ELR (cell line): Measurements from ENCODE around the gene SPDYE1.
"Not testable (repeated sequence)": the region's sequence is repeated elsewhere in the genome, so short reads cannot be mapped to it uniquely, and the experiment has no call there.

ENCODE experiments used
- DNase-seq: peaks from one replicate; pipeline ENCODE4 v3.0.0-alpha.2; 2015; ENCODE audit warnings: low read depth

Gene SPDYE1

GRCh38 chr7:43992896-43993295 lies 4.8 kb upstream of the SPDYE1 start:
- peak; percentile 91 for DNase-seq

- not testable (repeated sequence) for DNase-seq
Measured at GRCh38 chr7:43994681-43995080, 3.0 kb upstream of the SPDYE1 start.

GRCh38 chr7:44012081-44012480 lies 14.4 kb downstream of the SPDYE1 start:
- not testable (repeated sequence) for DNase-seq

- DNase-seq, result not testable (repeated sequence)
Measured at GRCh38 chr7:44015090-44015489, 17.4 kb downstream of the SPDYE1 start.

DNA sequence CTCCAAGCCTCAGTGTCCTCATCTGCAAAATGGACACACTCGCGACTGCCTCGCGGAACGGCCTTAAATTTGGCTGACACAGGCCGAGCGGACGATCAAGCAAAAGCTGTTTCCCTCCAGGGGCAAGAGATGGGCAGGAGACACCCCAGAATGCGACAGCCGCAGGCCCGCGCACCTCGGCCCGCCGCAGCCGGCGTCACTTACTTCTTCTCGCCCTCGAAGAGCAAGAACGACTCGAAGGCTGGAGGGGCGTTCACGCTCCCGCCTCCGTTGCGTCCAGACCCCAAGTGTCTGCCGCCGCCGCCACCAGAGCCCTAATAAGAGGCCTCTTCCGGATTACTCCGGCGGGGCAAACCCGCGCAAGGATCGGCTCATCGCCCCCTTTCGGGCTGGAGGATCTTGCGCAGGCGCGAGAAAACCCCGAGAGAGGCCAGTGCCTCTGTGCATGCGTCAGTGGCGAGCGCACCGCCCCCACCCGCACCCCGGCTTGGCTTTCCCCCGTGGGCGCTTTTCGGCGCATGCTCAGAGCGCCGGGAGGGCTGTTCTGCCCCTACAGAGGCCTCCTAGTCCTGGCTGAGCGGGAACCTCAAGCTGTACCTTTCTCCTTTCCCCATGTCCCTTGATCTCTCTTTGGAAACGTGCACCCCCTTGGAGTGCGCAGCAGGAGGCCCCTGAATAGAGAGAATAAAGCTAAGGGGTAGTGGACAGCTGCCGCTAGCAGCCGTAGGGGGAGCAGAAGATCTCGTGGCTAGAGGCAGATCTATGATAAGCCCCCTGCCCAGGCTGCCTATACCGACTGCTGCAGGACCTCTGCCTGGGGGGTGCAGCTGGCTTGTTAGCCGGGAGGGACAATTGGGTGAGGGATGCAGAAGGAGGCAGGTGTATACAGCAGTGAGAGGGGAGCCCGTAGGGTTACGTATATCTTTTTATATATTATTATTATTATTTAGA lies 21.4 kb downstream of the SPDYE1 start:
- DNase-seq, result peak; percentile 97

DNA sequence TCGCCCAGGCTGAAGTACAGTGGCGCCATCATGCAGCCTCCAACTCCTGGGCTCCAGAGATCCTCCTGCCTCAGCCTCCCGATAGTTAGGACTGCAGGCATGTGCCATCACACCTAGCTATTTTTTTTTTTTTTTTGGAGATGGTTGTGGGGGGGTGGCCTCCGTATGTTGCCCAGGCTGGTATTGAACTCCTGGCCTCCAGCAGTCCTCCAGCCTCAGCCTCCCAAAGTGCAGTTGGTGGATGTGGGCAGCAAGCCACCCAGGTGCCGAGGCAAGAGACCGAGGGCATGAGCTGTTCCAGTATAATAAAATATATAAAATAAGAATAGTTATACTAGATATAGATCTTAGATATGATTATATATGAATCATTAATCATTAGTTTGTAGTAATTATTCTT lies 22.1 kb downstream of the SPDYE1 start:
- DNase-seq, result not testable (repeated sequence)

DNA sequence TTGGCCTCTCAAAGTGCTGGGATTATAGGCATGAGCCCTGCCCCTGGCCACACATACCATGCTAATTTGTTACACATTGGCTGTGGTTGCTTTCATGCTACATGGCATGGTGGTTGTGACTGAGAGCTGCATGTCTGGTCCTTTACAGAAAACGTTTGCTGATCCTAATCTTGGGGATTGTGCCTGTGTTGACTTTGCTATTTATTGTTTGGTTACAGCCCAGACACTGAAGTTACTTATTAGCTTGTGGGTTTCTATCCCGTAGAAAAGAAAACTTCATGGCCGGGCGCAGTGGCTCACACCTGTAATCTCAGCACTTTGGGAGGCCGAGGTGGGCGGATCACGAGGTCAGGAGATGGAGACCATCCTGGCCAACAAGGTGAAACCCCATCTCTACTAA lies 24.4 kb downstream of the SPDYE1 start:
- DNase-seq, result not testable (repeated sequence)

GRCh38 chr7:44022796-44023467 lies 25.2 kb downstream of the SPDYE1 start:
- not testable (repeated sequence) for DNase-seq

DNA sequence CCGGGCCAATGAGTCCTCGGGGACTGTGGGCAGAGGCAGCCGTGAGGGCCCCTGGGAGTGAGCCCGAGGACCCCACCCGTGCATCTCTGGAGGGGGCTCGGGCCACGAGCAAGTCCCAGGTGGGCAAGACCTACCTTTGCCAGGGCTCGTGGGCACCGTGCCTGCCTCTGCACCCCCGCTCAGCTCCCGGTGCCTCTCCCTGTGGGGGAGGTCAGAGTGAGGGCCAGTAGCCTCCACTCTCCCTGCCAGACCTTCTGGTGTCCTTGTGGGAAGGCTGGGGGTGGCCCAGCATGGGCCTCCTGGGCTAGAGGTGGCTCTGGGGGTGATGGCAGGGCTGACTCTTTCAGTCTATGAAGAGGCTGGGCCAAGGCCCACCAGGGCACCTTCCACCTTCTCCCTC lies 31.7 kb downstream of the SPDYE1 start:
- DNase-seq, result not testable (repeated sequence)

DNA sequence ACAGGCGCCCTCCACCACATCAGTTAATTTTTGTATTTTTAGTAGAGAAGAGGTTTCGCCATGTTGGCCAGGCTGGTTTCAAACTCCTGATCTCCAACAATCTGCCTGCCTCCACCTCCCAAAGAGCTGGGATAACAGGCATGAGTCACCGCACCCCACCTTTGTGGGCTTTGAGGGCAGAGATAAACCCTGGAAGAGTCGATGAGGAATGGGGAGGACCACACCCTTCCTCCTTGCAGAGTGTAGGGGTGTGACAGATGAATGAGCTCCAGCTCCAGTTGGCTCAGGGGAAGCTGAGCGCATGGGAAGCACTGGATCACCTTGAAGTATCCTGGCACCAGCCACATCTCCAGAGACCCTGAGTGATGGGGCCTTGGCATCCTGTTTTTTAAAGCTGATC lies 32.3 kb downstream of the SPDYE1 start:
- not testable (repeated sequence) for DNase-seq

DNA sequence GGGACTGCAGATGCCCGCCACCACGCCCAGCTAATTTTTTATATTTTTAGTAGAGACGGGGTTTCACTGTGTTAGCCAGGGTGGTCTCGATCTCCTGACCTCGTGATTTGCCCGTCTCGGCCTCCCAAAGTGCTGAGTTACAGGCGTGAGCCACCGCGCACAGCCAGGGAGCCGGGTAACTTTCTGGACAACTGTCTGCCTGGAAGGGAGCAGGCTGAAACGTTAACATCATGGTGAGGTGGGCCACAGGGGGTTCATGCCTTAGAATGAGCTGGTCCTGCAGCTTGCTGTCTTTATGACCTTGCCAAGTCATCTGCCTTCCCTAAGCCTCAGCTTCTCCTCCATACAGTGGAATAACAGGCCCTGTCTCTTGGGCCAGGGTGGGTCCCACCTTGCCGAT lies 33.6 kb downstream of the SPDYE1 start:
- not testable (repeated sequence) for DNase-seq

DNA sequence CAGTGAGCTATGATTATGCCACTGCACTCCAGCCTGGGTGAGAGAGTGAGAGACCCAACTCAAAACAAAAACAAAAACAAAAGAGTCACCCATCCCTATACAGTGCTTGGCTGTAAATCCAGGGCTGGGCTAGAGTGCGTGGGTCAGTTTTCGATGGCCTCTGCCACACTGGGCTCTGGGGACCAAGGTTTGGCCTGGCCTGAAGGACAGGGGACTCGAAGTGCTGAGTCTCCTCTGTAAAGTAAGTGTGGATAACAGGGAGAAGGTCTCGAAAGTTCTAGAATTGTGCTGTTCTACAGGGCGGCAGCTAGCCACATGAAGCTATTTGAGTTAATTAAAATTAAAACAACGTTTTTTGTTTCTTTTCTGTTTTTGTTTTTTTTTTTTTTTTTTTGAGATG lies 34.3 kb downstream of the SPDYE1 start:
- DNase-seq, result not testable (repeated sequence)

GRCh38 chr7:44033971-44034844 lies 36.5 kb downstream of the SPDYE1 start:
- DNase-seq, result not testable (repeated sequence)

- peak; percentile 54 for DNase-seq
Measured at GRCh38 chr7:44036364-44036763, 38.7 kb downstream of the SPDYE1 start.

- not testable (repeated sequence) for DNase-seq
Measured at GRCh38 chr7:44037951-44038350, 40.3 kb downstream of the SPDYE1 start.

DNA sequence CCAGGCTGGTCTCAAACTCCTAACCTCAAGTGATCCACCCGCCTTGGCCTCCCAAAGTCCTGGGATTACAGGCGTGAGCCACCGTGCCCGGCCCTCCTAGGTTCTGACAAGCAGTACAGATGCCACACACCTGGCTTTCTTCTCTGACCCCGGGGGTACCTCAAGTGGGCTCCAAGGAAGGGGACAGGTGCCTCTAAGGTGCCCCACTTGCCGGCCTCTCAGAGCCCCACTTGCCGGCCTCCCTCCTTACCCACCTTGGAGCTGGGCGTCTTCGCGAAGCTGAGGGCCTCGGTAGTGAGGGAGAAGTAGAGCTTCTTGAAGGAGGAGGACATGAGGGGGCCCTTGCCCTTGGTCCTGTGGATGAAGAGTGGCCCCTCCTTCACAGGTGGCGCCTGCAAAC lies 40.9 kb downstream of the SPDYE1 start:
- not testable (repeated sequence) for DNase-seq

DNA sequence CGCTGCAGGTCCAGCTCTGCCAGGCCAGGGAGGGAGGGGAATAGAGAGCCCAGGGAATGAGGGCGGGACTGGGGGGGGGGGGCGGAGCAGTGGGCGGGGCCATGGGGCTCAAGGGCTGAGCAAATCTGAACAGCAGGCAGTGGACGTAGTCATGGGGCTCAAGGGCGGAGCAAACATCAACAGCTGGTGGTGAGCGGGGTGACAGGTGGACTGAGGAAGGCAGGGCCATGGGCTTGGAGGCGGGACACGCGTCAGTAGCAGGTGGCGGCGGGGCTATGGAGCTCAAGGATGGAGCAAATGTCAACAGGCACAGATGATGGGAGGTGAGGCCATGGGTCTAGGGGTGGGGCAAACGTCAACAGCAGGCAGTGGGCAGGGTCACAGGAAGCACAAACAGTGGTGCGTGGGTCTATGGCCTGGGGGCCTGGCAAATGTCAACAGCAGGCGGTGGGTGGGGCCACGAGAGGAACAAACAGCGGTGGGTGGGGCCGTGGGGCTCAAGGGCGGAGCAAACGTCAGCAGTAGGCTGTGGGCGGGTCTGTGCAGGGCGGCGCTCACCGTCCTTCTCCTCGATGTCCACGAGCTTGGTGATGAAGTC lies 41.4 kb downstream of the SPDYE1 start:
- DNase-seq, result peak; percentile 81

DNA sequence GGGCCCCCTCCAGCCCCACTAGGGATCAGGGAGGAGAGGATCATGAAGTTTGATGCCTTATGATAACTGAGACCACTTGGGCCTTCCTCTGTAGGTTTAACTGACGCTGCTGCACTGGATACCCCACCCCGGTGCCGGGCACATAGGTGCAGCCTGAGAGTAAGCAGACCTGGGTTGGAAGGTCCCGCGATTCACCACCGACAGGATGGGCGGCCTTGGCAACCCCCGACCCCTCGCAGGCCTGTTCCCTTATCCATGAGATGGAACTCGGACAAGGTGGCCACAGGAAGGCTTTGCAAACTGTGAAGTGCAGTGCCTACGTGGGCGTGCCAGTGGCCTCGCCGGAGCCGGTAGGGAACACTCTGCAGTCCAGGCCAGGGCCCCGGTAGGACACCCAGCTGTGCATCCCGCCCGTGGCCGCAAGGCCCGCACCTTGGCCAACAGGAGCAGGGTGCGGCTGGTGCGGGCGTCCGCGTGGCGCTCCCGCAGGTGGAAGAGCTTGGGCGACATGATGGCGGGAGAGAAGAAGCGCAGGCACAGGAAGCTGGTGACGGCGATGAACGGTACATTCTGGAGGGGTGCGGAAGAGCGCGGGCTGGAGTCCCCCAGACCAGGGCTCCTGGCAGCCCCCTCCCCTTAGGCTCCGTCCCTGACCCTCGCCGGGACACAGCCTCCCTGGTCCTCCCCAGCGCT lies 42.2 kb downstream of the SPDYE1 start:
- DNase-seq, result not testable (repeated sequence)

GRCh38 chr7:44040493-44040891 lies 42.8 kb downstream of the SPDYE1 start:
- DNase-seq, result not testable (repeated sequence)

DNA sequence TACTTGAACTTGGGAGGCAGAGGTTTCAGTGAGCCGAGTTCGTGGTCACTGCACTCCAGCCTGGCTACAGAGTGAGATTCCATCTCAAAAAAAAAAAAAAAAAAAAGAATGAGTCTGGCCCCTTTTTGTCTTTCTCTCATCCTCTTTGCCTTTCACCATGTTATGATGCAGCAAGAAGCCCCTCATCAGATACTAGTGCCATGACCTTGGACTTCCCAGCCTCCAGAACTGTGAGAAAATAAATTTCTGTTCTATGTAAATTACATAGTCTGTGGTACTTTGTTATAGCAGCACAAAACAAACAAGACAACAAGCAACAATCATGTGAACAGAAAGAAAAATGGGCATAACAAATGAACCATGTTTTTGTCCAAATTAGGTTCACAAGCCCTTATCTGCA lies 44.5 kb downstream of the SPDYE1 start:
- no peak for DNase-seq

- DNase-seq, result no peak
Measured at GRCh38 chr7:44043902-44044301, 46.2 kb downstream of the SPDYE1 start.
